ENCODE data around the gene PRDM4. TPM values are rescaled to one million over a fixed set of nuclear protein-coding genes. Genes with fewer than 3 reads are reported as not detected.
A peak's percentile ranks its signal among the peaks of the same experiment; 100 is the strongest.

The PRDM4 gene
- polyA plus RNA-seq, 1 of the 3 experiments (the other 2 are of a cell fraction): 22.1 TPM

GRCh38 chr12:107760809-107761501 is at the start of gene PRDM4 (continued):
- TF ChIP-seq, protein P1, sequence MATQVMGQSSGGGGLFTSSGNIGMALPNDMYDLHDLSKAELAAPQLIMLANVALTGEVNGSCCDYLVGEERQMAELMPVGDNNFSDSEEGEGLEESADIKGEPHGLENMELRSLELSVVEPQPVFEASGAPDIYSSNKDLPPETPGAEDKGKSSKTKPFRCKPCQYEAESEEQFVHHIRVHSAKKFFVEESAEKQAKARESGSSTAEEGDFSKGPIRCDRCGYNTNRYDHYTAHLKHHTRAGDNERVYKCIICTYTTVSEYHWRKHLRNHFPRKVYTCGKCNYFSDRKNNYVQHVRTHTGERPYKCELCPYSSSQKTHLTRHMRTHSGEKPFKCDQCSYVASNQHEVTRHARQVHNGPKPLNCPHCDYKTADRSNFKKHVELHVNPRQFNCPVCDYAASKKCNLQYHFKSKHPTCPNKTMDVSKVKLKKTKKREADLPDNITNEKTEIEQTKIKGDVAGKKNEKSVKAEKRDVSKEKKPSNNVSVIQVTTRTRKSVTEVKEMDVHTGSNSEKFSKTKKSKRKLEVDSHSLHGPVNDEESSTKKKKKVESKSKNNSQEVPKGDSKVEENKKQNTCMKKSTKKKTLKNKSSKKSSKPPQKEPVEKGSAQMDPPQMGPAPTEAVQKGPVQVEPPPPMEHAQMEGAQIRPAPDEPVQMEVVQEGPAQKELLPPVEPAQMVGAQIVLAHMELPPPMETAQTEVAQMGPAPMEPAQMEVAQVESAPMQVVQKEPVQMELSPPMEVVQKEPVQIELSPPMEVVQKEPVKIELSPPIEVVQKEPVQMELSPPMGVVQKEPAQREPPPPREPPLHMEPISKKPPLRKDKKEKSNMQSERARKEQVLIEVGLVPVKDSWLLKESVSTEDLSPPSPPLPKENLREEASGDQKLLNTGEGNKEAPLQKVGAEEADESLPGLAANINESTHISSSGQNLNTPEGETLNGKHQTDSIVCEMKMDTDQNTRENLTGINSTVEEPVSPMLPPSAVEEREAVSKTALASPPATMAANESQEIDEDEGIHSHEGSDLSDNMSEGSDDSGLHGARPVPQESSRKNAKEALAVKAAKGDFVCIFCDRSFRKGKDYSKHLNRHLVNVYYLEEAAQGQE (IDR thresholded peaks at IDR 0.05; ENCODE audit: low read depth, low read length): no peak
- TF ChIP-seq MAX (IDR thresholded peaks at IDR 0.05; ENCODE audit: low read depth): peak; percentile 28; the same call in 1 of the 2 replicates
- no peak for TF ChIP-seq TCF12 (IDR thresholded peaks at IDR 0.05)
- no peak for TF ChIP-seq YY1 (IDR thresholded peaks at IDR 0.05; ENCODE audit: low read depth)
- TF ChIP-seq GATA2 (CRISPR knock-in tag; IDR thresholded peaks at IDR 0.05): no peak
- TF ChIP-seq SMC3 (IDR thresholded peaks at IDR 0.05; ENCODE audit: low read depth, low read length): peak; percentile 50; the same call in 1 of the 2 replicates
- TF ChIP-seq FOXJ3 (CRISPR knock-in tag; IDR thresholded peaks at IDR 0.05): no peak
- no peak for TF ChIP-seq MEF2A (IDR thresholded peaks at IDR 0.05; ENCODE audit: borderline replicate concordance, low read depth)
- TF ChIP-seq ELF1 (IDR thresholded peaks at IDR 0.05): peak; percentile 90
- TF ChIP-seq USF1 (IDR thresholded peaks at IDR 0.05; ENCODE audit: borderline replicate concordance, low read depth): no peak
- TF ChIP-seq RAD21 (IDR thresholded peaks at IDR 0.05; ENCODE audit: low read length): peak; percentile 64
- peak; percentile 97 for TF ChIP-seq NRF1 (IDR thresholded peaks at IDR 0.05; ENCODE audit: low read depth, low read length)
- TF ChIP-seq EP300 (IDR thresholded peaks at IDR 0.05; ENCODE audit: borderline replicate concordance in 1 of 2, low read depth in 1 of 2, low read length in 1 of 2): no peak; a peak in 1 of 4 replicates
- TF ChIP-seq FOXM1 (IDR thresholded peaks at IDR 0.05; ENCODE audit: low read depth): no peak

- Histone ChIP-seq H3K36me3 (replicated peaks in 1 of 2; ENCODE audit: control insufficient read depth in 1 of 2, insufficient read depth in 2 of 2, low read length in 1 of 2) (no peaks in the 10 kb centered on the region), H3F3A (replicated peaks; ENCODE audit: insufficient read depth) (no peaks in the 10 kb centered on the region), H3K9me3 (no peaks in the 10 kb centered on the region), H2AFZ (ENCODE audit: low read depth) (no peak overlapping the region), H4K20me1 (ENCODE audit: insufficient read depth) (no peaks in the 10 kb centered on the region), H3K27ac (ENCODE audit: low read depth in 2 of 2, low read length in 1 of 2) (no peak overlapping the region), H3K9me2 (no peaks in the 10 kb centered on the region), H3K4me2 (no peak overlapping the region), H3K4me3 (ENCODE audit: low read depth in 2 of 2, low read length in 1 of 2) (no peak overlapping the region), H3K9ac (no peak overlapping the region), H3K79me2 (ENCODE audit: insufficient read depth) (no peaks in the 10 kb centered on the region), H3K27me3 (ENCODE audit: insufficient read depth) (no peaks in the 10 kb centered on the region), H3K4me1 (ENCODE audit: control insufficient read depth in 1 of 2, insufficient read depth in 2 of 2, low read depth in 1 of 2, low read length in 1 of 2) (no peaks in the 10 kb centered on the region)
- no peak for DNase-seq
- ChIA-PET POLR2A (no interaction called here), CTCF (interaction anchor here (0.9 kb wide), 1 partner anchor 111 kb away, joined by 3 read pairs; no protein-coding TSS in a partner anchor)
- WGBS (ENCODE audit: low lambda C conversion rate): 0% methylated on average over 3 of the region's 3 CpGs
- TF ChIP-seq NFIC (IDR thresholded peaks at IDR 0.05; ENCODE audit: borderline replicate concordance) (no peak), MAX (IDR thresholded peaks at IDR 0.05; ENCODE audit: low read depth) (no peak)
Observed at GRCh38 chr12:107807471-107808150, 46.7 kb upstream of the PRDM4 start.
